B cell (primary cell): ENCODE data around the gene PRIM1. TPM values are rescaled to one million over a fixed set of nuclear protein-coding genes. Genes with fewer than 3 reads are reported as not detected.
"Not testable (repeated sequence)": the region's sequence is repeated elsewhere in the genome, so short reads cannot be mapped to it uniquely, and the experiment has no call there.

Source experiments
- ATAC-seq: fragments of 200-7000 bp; cut with Tn5 transposase; one replicate; pipeline ENCODE4 v1.10.0; 2021; ENCODE audit warnings: low read depth, mild to moderate bottlenecking, moderate number of reproducible peaks, moderate library complexity
- CTCF ChIA-PET: fragments of 350-600 bp; sonication (Branson Sonifier 250); formaldehyde crosslinking; loops from one replicate; lab custom pipeline; 2021; ENCODE audit warnings: antibody characterized with exemption, inconsistent platforms; lab: Charles Lee
- POLR2A ChIA-PET: fragments of 350-600 bp; sonication (Branson Sonifier 250); formaldehyde crosslinking; loops from one replicate; lab custom pipeline; 2021; ENCODE audit warnings: antibody characterized with exemption; lab: Charles Lee
- DNase-seq: peaks from one replicate; pipeline ENCODE4 v3.0.0; 2013
- H2AFZ ChIP-seq: 2 replicates; pipeline ENCODE4 v1.6.1; 2012; ENCODE audit warnings: mild to moderate bottlenecking, low read depth, low read length; ENCODE audit not compliant: insufficient read depth, poor library complexity, severe bottlenecking
- H3K27ac ChIP-seq, 2 donors: 1 replicate in 1 of 2; 2 replicates in 1 of 2; pipeline ENCODE4 v1.5.1; 2012 to 2013; ENCODE audit warnings: low read length in 2 of 2, mild to moderate bottlenecking in 2 of 2, moderate library complexity in 1 of 2
- H3K27me3 ChIP-seq, 4 experiments: fragments of 200-600 bp in 1 of 4; sonication (generic) in 1 of 4; replicated peaks in 1 of 4; 1 replicate in 2 of 4; 2 replicates in 2 of 4; pipeline versions ENCODE4 v1.6.1 to v1.7.0; 2013 to 2016; ENCODE audit warnings: low read length in 3 of 4, mild to moderate bottlenecking in 2 of 4, mixed read lengths in 1 of 4, moderate library complexity in 1 of 4; ENCODE audit not compliant: insufficient read depth in 4 of 4, control insufficient read depth in 3 of 4; ENCODE audit errors: control extremely low read depth in 1 of 4
- H3K36me3 ChIP-seq, 2 experiments: replicated peaks in 1 of 2; 1 replicate in 1 of 2; 2 replicates in 1 of 2; pipeline versions ENCODE4 v1.6.1 to v1.7.1; 2013; ENCODE audit warnings: low read length in 1 of 2; ENCODE audit not compliant: insufficient read depth in 2 of 2, control insufficient read depth in 1 of 2; ENCODE audit errors: control extremely low read depth in 1 of 2, extremely low read depth in 1 of 2
- H3K4me1 ChIP-seq, 2 donors: fragments of 200-600 bp in 1 of 2; sonication (generic) in 1 of 2; 1 replicate in 1 of 2; 2 replicates in 1 of 2; pipeline versions ENCODE4 v1.5.1 to v1.6.1; 2013 to 2017; ENCODE audit warnings: low read length in 2 of 2; ENCODE audit not compliant: control insufficient read depth in 2 of 2, insufficient read depth in 2 of 2
- H3K4me2 ChIP-seq: replicated peaks from 2 replicates; pipeline ENCODE3; 2012; ENCODE audit warnings: mild to moderate bottlenecking, low read depth, low read length; ENCODE audit not compliant: poor library complexity, severe bottlenecking
- H3K4me3 ChIP-seq, 5 experiments: fragments of 200-600 bp in 1 of 5; sonication (generic) in 1 of 5; 1 replicate in 3 of 5; 2 replicates in 2 of 5; pipeline versions ENCODE4 v1.5.1 to v1.7.0; 2011 to 2016; ENCODE audit warnings: low read length in 4 of 5, mild to moderate bottlenecking in 4 of 5, low read depth in 2 of 5, control low read depth in 1 of 5, moderate library complexity in 1 of 5; ENCODE audit not compliant: insufficient read depth in 1 of 5; ENCODE audit errors: control extremely low read depth in 1 of 5, extremely low read depth in 1 of 5
- H3K79me2 ChIP-seq: fragments of 200-600 bp; sonication (generic); one replicate; pipeline ENCODE4 v1.6.0; 2016; ENCODE audit warnings: low read length; ENCODE audit not compliant: control insufficient read depth, insufficient read depth
- H3K9ac ChIP-seq: fragments of 200-600 bp; sonication (generic); 2 replicates; pipeline ENCODE4 v1.6.1; 2017; ENCODE audit warnings: mild to moderate bottlenecking, low read length, moderate library complexity
- H3K9me3 ChIP-seq, 3 donors: one replicate each; pipeline versions ENCODE4 v1.6.1 to v1.7.1; 2013; ENCODE audit warnings: low read length in 2 of 3; ENCODE audit not compliant: control insufficient read depth in 2 of 3, insufficient read depth in 1 of 3; ENCODE audit errors: control extremely low read depth in 1 of 3
- H4K20me1 ChIP-seq: 2 replicates; pipeline ENCODE4 v1.6.0; 2012; ENCODE audit warnings: mild to moderate bottlenecking, low read length; ENCODE audit not compliant: insufficient read depth, control insufficient read depth, poor library complexity, severe bottlenecking
- H3K27ac Mint-ChIP-seq: one replicate; pipeline ENCODE4 v1.8.0; 2021; ENCODE audit warnings: mixed read lengths
- H3K27me3 Mint-ChIP-seq: one replicate; pipeline ENCODE4 v1.8.0; 2021; ENCODE audit warnings: mixed read lengths
- H3K4me1 Mint-ChIP-seq: one replicate; pipeline ENCODE4 v1.8.0; 2021; ENCODE audit warnings: mixed read lengths
- H3K4me3 Mint-ChIP-seq: one replicate; pipeline ENCODE4 v1.8.0; 2021; ENCODE audit warnings: mixed read lengths
- H3K9me3 Mint-ChIP-seq: one replicate; pipeline ENCODE4 v1.8.0; 2022; ENCODE audit warnings: mixed read lengths; ENCODE audit not compliant: insufficient read depth
- EZH2 ChIP-seq: IDR thresholded peaks from 2 replicates; pipeline ENCODE4 v1.6.1; 2012; ENCODE audit warnings: borderline replicate concordance, low read depth, mild to moderate bottlenecking, moderate library complexity, low read length; ENCODE audit not compliant: insufficient read depth, poor library complexity, severe bottlenecking
- WGBS: methylation state at CpG from one replicate; pipeline ENCODE4 v1.1.5; 2013; ENCODE audit warnings: missing lambda C conversion rate; ENCODE audit not compliant: insufficient coverage; 5-methylcytosine and 5-hydroxymethylcytosine counted together
- intact Hi-C: fragments of 100-400 bp; cut with micrococcal nuclease; formaldehyde crosslinking; loops from one replicate; pipeline ENCODE4 v1.10.0; 2022
- polyA plus RNA-seq: library from polyadenylated mRNA; depleted of rRNA; stranded (reverse); fragments of >200 nt; gene quantifications from 2 replicates; pipeline ENCODE4 v1.2.3, GENCODE V29; 2012
- total RNA-seq, 2 donors: library from RNA; stranded (reverse); fragments of 120-200 nt in 1 of 2; gene quantifications; 1 replicate in 1 of 2; 2 replicates in 1 of 2; pipeline versions ENCODE4 v1.2.3 to v1.2.4, GENCODE V29; 2013 to 2022
- TF ChIP-seq, protein P1 (sequence below): fragments of 200-600 bp; IDR thresholded peaks from one replicate; pipeline ENCODE4 v1.8.0; 2022; ENCODE audit warnings: antibody characterized with exemption, mild to moderate bottlenecking

Gene PRIM1
- total and polyA plus RNA-seq, 2 donors (not counting 1 experiment from before 2014, with no cell fraction given) = 16.9 to 25.4 TPM

DNA sequence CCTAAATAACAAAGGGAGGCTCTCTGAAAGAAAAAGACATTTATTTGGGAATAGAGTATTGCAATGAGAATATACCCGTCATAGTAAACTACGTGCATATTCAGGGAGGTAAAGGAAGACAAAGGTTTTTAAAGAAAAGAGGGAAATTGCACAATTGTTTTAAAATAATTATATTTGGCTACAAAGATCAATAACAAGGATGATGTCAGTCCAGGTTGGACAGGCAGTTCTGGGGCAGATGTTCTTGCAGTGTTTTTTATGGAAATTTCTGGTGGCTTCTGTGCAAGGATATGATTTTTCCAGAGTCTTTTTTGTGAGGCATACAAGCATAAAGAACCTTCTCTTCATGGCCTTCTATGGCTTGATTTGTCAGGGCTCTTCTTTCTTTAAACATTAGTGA is 40.6 kb upstream of the PRIM1 start:
- DNase-seq (no peak), ATAC-seq (no peak)
- Mint-ChIP-seq H3K27ac (no peak overlapping the region), H3K9me3 (no peaks in the 10 kb centered on the region), H3K4me1 (no peaks in the 10 kb centered on the region), H3K4me3 (no peak overlapping the region), H3K27me3 (no peaks in the 10 kb centered on the region)
- H3K9me3 ChIP-seq = peaks cover 0 to 2% (median 0%) of the 10 kb centered on the region in 3 donors
- WGBS = no CpG with 5 or more reads among the region's 2 CpGs
- no peak overlapping the region for H3K27ac ChIP-seq
- H3K4me2 ChIP-seq = no peak overlapping the region
- no peak overlapping the region for H3K9ac ChIP-seq
- H4K20me1 ChIP-seq = no peaks in the 10 kb centered on the region
- H3K27me3 ChIP-seq = no peaks in the 10 kb centered on the region
- H3K79me2 ChIP-seq = no peaks in the 10 kb centered on the region
- no peaks in the 10 kb centered on the region for H3K36me3 ChIP-seq
- TF ChIP-seq, protein P1, sequence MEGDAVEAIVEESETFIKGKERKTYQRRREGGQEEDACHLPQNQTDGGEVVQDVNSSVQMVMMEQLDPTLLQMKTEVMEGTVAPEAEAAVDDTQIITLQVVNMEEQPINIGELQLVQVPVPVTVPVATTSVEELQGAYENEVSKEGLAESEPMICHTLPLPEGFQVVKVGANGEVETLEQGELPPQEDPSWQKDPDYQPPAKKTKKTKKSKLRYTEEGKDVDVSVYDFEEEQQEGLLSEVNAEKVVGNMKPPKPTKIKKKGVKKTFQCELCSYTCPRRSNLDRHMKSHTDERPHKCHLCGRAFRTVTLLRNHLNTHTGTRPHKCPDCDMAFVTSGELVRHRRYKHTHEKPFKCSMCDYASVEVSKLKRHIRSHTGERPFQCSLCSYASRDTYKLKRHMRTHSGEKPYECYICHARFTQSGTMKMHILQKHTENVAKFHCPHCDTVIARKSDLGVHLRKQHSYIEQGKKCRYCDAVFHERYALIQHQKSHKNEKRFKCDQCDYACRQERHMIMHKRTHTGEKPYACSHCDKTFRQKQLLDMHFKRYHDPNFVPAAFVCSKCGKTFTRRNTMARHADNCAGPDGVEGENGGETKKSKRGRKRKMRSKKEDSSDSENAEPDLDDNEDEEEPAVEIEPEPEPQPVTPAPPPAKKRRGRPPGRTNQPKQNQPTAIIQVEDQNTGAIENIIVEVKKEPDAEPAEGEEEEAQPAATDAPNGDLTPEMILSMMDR = no peak
- no peak for TF ChIP-seq EZH2
- ChIA-PET POLR2A (no interaction called here), CTCF (no interaction called here)
- no peaks in the 10 kb centered on the region for H3K4me1 ChIP-seq
- intact Hi-C loops = no loop called here
- H3K4me3 ChIP-seq = no peak overlapping the region
- no peak overlapping the region for H2AFZ ChIP-seq

DNA sequence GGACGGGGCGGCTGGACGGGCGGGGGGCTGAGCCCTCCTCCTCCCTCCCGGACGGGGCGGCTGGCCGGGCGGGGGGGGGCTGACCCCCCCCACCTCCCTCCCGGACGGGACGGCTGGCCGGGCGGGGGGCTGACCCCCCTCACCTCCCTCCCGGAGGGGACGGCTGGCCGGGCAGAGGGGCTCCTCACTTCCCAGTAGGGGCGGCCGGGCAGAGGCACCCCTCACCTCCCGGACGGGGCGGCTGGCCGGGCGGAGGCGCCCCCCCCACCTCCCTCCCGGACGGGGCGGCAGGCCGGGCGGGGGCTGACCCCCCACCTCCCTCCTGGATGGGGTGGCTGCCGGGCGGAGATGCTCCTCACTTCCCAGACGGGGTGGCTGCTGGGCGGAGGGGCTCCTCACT is 37.3 kb upstream of the PRIM1 start:
- H3K9me3 ChIP-seq, intact Hi-C loops, ATAC-seq, H3K9me3 Mint-ChIP-seq, H3K9ac ChIP-seq, H3K36me3 ChIP-seq, H3K27me3 Mint-ChIP-seq, H3K79me2 ChIP-seq, H3K4me1 ChIP-seq, H4K20me1 ChIP-seq, H3K4me2 ChIP-seq, H3K4me3 Mint-ChIP-seq, H3K27ac Mint-ChIP-seq, H3K27me3 ChIP-seq, POLR2A ChIA-PET, H3K27ac ChIP-seq, H3K4me3 ChIP-seq, H3K4me1 Mint-ChIP-seq, H2AFZ ChIP-seq, CTCF ChIA-PET, DNase-seq: not testable (repeated sequence)
- 98% methylated on average over 10 of the region's 34 CpGs for WGBS
